Fibroblast of villous mesenchyme (primary cell): ENCODE data around the gene CST9L. TPM values are rescaled to one million over a fixed set of nuclear protein-coding genes. Genes with fewer than 3 reads are reported as not detected.

Experiments used
- DNase-seq: peaks from one replicate; pipeline ENCODE4 v3.0.0-alpha.2; 2010; ENCODE audit warnings: low read depth
- H3K4me3 ChIP-seq: 2 replicates; pipeline ENCODE4 v1.5.1; 2011; ENCODE audit warnings: low read depth, mild to moderate bottlenecking, low read length
- total RNA-seq: library from RNA; depleted of rRNA; stranded (reverse); fragments of >200 nt; gene quantifications from 2 replicates; pipeline ENCODE4 v1.2.3, GENCODE V29; 2012
- TF ChIP-seq, protein P1 (sequence below): IDR thresholded peaks from 2 replicates; pipeline ENCODE4 v1.5.1; 2012; ENCODE audit warnings: low read depth, mild to moderate bottlenecking, low read length; ENCODE audit not compliant: insufficient read depth

The CST9L gene
- total RNA-seq, 1 donor = not detected

DNA sequence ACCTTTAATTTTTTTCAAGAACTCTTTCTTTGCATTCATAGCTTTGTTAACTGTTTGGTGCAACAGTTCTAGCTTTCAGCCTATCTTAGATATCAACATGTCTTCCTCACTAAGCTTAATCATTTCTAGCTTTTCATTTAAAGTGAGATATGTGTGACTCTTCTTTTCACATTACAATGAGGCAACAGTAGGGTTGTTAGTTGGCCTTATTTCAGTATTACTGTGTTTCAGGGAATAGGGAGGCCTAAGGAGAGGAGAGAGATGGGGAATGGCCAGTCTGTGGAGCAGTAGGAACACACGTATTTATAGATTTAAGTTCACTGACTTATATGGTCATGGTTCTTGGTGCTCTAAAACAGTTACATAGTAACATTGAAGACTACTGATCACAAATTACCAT, 35.8 kb downstream of the CST9L start:
- no peak overlapping the region for H3K4me3 ChIP-seq
- TF ChIP-seq, protein P1, sequence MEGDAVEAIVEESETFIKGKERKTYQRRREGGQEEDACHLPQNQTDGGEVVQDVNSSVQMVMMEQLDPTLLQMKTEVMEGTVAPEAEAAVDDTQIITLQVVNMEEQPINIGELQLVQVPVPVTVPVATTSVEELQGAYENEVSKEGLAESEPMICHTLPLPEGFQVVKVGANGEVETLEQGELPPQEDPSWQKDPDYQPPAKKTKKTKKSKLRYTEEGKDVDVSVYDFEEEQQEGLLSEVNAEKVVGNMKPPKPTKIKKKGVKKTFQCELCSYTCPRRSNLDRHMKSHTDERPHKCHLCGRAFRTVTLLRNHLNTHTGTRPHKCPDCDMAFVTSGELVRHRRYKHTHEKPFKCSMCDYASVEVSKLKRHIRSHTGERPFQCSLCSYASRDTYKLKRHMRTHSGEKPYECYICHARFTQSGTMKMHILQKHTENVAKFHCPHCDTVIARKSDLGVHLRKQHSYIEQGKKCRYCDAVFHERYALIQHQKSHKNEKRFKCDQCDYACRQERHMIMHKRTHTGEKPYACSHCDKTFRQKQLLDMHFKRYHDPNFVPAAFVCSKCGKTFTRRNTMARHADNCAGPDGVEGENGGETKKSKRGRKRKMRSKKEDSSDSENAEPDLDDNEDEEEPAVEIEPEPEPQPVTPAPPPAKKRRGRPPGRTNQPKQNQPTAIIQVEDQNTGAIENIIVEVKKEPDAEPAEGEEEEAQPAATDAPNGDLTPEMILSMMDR = no peak
- DNase-seq = no peak

DNA sequence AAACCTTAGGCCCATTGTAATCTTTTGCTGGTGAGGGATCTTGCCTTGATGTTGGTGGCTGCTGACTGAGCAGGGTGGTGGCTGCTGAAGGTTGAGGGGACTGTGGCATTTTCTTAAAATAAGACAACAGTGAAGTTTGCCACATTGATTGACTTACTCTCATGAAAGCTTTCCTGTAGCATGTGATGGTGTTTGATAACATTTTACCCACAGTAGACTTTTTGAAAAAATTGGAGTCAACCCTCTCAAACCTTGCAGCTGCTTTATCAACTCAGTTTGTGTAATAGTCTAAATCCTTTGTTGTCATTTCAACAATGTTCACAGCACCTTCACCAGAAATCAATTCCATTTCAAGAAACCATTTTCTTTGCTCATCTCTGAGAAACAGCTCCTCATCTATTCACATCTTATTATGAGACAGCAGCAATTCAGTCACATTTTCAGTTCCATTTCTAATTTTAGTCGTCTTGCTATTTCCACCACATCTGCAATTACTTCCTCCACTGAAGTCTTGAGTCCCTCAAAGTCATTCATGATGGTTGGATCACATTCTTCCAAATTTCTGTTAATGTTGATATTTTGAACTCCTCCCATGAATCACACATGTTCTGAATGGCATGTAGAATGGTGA, 37.2 kb downstream of the CST9L start:
- H3K4me3 ChIP-seq = no peak overlapping the region
- TF ChIP-seq, protein P1 = no peak
- no peak for DNase-seq

GRCh38 chr20:23528867-23529431, 39.3 kb downstream of the CST9L start:
- TF ChIP-seq, protein P1 = no peak
- H3K4me3 ChIP-seq = no peak overlapping the region
- no peak for DNase-seq

DNA sequence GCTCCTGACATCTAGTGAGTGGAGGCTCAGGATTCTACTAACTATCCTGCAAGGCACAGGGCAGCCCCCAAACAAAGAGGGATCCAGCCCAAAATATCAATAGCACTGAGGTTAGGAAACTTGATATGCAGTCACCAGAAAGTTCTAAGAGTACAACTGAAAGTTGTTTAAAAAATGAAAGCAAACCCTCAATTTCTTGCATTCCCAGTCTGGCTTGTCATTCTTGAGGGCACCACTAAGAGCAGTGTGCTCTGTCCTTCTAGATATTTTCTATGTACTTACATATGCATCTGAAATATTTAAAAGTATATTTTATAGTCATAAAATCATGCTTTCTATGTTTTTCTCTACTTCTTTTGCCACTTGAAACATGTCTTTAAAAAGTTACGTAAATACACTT, 41.4 kb downstream of the CST9L start:
- no peak for DNase-seq
- TF ChIP-seq, protein P1 = no peak
- no peak overlapping the region for H3K4me3 ChIP-seq

DNA sequence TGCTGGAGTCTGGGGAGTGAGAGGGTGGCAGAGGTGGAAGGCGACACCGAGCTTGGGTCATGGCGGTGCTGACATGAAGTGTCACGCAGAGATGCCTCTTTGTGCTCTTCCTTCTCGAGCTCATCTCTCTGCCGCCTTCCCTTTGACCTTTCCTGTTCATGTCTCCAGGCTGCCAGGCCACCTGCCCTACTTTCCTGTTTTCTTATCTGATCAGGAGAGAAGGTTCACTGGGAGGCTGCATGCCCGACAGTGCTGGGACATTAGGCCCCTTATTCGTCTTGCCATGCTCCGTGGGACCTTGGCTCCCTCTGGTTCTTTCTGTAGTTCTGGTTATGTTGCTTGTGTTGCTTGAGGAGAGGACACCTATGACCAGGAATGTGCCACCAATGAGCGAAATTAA, 44.1 kb downstream of the CST9L start:
- TF ChIP-seq, protein P1 = no peak
- DNase-seq = no peak
- H3K4me3 ChIP-seq = no peak overlapping the region

DNA sequence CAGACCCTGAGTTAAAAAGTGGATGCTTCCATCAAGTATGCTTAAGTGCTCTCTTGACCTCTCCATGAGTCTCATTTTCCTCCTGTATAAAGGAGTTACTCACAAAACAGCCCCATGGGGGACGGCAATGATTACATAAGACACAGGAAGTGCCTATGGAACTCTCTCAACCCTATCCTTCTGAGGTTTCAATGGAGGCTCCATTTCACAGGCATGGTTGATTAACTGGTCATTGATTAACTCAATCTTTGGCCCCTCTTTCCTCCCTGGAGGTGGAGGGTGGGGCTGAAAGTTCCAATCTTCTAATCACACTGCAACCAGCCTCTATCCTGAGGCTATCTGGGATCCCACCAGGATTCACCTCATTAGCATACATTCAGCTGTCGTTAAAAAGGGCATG, 48.1 kb downstream of the CST9L start:
- TF ChIP-seq, protein P1 = no peak
- DNase-seq = no peak
- no peak overlapping the region for H3K4me3 ChIP-seq

DNA sequence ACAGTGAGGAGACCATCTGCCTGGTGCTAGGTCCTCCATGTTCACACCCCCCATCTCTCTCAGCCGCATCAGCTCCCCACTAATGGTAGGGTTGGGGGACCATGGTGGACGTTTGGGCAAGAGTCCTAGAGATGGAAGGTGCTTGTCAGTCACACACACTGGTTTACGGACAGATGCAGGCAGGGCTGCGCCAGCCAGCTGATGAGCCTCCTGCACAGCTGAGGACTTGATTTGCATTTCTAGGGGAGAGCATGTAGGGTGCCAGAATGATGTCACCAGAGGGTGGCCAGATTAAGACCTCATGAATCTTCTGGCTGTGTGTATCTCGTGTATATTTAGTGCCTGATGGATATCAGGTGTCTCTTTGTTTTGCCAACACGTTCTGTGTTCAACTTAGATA, 48.7 kb downstream of the CST9L start:
- TF ChIP-seq, protein P1 = no peak
- DNase-seq = no peak
- no peak overlapping the region for H3K4me3 ChIP-seq
